Measurements from ENCODE around the gene MPI.

GRCh38 chr15:74885461-74885860 is 4.4 kb upstream of the MPI start:
- TF ChIP-seq, protein P1, sequence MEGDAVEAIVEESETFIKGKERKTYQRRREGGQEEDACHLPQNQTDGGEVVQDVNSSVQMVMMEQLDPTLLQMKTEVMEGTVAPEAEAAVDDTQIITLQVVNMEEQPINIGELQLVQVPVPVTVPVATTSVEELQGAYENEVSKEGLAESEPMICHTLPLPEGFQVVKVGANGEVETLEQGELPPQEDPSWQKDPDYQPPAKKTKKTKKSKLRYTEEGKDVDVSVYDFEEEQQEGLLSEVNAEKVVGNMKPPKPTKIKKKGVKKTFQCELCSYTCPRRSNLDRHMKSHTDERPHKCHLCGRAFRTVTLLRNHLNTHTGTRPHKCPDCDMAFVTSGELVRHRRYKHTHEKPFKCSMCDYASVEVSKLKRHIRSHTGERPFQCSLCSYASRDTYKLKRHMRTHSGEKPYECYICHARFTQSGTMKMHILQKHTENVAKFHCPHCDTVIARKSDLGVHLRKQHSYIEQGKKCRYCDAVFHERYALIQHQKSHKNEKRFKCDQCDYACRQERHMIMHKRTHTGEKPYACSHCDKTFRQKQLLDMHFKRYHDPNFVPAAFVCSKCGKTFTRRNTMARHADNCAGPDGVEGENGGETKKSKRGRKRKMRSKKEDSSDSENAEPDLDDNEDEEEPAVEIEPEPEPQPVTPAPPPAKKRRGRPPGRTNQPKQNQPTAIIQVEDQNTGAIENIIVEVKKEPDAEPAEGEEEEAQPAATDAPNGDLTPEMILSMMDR (conservative IDR thresholded peaks at IDR 0.05; ENCODE audit: low read depth in 2 of 2): no peak
- TF ChIP-seq POLR2AphosphoS5 (IDR thresholded peaks at IDR 0.05; ENCODE audit: low read depth) (no peak), ZNF331 (CRISPR knock-in tag; IDR thresholded peaks at IDR 0.05; ENCODE audit: low read depth) (no peak), EZH2 (IDR thresholded peaks at IDR 0.05; ENCODE audit: low read depth, unreplicated experiment) (no peak), JUNB (IDR thresholded peaks at IDR 0.05; ENCODE audit: unreplicated experiment) (no peak), EZH2phosphoT487 (IDR thresholded peaks at IDR 0.05; ENCODE audit: unreplicated experiment) (no peak), CREB1 (CRISPR knock-in tag; IDR thresholded peaks at IDR 0.05; ENCODE audit: low read depth) (no peak), ZNF114 (CRISPR knock-in tag; IDR thresholded peaks at IDR 0.05) (no peak), STAT1 (IDR thresholded peaks at IDR 0.05; ENCODE audit: unreplicated experiment) (no peak)
- TF ChIP-seq, protein P2, sequence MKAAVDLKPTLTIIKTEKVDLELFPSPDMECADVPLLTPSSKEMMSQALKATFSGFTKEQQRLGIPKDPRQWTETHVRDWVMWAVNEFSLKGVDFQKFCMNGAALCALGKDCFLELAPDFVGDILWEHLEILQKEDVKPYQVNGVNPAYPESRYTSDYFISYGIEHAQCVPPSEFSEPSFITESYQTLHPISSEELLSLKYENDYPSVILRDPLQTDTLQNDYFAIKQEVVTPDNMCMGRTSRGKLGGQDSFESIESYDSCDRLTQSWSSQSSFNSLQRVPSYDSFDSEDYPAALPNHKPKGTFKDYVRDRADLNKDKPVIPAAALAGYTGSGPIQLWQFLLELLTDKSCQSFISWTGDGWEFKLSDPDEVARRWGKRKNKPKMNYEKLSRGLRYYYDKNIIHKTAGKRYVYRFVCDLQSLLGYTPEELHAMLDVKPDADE (IDR thresholded peaks at IDR 0.05): no peak

Measured in GM23338 (cell line).